ENCODE data around the gene ZC3H13. TPM values are rescaled to one million over a fixed set of nuclear protein-coding genes. Genes with fewer than 3 reads are reported as not detected.

ZC3H13 gene, protein sequence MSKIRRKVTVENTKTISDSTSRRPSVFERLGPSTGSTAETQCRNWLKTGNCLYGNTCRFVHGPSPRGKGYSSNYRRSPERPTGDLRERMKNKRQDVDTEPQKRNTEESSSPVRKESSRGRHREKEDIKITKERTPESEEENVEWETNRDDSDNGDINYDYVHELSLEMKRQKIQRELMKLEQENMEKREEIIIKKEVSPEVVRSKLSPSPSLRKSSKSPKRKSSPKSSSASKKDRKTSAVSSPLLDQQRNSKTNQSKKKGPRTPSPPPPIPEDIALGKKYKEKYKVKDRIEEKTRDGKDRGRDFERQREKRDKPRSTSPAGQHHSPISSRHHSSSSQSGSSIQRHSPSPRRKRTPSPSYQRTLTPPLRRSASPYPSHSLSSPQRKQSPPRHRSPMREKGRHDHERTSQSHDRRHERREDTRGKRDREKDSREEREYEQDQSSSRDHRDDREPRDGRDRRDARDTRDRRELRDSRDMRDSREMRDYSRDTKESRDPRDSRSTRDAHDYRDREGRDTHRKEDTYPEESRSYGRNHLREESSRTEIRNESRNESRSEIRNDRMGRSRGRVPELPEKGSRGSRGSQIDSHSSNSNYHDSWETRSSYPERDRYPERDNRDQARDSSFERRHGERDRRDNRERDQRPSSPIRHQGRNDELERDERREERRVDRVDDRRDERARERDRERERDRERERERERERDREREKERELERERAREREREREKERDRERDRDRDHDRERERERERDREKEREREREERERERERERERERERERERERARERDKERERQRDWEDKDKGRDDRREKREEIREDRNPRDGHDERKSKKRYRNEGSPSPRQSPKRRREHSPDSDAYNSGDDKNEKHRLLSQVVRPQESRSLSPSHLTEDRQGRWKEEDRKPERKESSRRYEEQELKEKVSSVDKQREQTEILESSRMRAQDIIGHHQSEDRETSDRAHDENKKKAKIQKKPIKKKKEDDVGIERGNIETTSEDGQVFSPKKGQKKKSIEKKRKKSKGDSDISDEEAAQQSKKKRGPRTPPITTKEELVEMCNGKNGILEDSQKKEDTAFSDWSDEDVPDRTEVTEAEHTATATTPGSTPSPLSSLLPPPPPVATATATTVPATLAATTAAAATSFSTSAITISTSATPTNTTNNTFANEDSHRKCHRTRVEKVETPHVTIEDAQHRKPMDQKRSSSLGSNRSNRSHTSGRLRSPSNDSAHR (N-terminal part only)
- 10 to 100 TPM; 22.7 to 49.0 (median 24.9) TPM for total RNA-seq

DNA sequence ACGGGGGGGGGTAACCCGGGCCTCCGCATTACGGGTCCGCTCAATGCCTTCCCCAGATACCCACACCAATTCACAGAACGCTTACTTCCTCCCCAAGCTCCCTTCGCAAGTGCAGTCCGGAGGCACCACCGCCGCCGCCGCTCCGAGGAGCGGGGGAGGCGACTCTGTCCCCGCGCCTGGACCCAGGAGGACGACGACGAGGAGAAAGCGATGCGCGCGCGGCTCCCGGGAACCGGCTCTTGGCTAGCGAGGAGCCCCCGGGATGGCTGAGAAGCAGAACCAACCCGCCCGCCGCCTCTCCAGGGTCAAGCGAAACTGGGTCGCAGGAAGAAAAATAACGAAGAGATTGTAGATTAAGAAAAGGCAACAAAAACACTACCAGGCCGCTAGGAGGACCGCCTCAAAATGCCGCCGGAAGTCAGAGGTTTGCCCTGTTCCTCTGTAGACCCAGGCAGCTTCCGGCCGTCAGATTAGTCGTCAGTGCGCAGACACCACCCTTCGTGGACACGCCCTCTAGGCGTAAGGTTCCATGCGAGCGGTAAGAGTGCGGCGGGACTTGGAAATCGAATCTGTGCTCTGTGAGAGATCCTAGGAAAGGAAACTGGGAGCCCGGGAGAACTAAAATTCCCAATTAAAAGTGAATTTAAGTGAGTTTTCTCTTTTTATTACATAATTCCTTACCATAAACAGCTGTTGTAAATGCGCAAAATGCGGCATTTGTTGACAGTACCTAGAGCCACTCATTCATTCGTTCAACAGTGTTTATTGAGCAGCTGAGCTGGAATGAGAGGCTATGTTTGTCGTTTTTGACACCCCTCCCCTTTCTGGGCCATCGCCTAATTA, at the start of gene ZC3H13:
ZC3H13 (minus strand) TSS at position 428 of the 843 bp plus-strand sequence. CDS start 7,239 bp downstream, outside the sequence.
- ATAC-seq (ENCODE audit: low FRiP score) (peak; percentile 100), DNase-seq (ENCODE audit: low spot score) (peak; percentile 82)
- peak in 1 of 3 donors; percentile 17 for TF ChIP-seq CTCF (IDR thresholded peaks at IDR 0.05)

DNA sequence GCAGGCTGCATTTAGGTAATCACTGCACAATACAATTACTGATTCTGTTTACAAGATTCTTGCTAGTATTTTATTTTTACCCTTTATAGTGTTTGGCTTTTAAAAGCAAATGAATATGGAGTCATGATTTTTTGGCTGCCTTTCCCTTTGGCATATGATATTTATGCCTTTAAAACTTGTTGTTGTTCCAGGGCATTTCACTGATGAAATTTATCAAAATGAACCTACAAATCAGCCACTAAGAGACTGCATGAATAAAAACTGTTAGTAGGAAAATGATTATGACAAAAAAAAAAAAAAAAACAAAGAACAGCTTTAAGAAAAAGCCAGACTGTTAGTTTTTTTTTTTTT, 49.7 kb upstream of the ZC3H13 start:
- DNase-seq (ENCODE audit: low spot score) (no peak), ATAC-seq (ENCODE audit: low FRiP score) (no peak)
- no peak for TF ChIP-seq CTCF (IDR thresholded peaks at IDR 0.05)

- no peak for TF ChIP-seq CTCF (IDR thresholded peaks at IDR 0.05)
- ATAC-seq (ENCODE audit: low FRiP score) (no peak), DNase-seq (ENCODE audit: low spot score) (no peak)
Observed at GRCh38 chr13:46101484-46102254, 49.1 kb upstream of the ZC3H13 start.

DNA sequence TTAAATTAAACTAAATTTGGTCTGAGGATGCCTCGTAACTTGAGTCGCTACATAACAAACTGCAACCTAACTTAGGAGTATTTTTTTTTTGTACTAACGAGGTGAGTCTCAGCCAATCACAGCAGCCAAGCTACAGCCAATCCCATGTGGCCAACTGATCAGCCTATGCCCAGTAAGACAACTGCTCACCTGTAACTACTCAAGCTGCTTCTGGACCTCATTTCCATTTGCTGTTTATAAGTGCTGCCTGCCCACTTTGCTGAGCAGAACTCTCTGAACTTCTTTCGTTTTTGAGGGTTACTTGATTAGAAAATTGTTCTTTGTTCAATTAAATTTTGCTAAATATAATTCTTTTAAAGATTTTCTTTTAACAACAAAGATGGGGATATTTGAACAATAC, 48.5 kb upstream of the ZC3H13 start:
- DNase-seq (ENCODE audit: low spot score) (no peak), ATAC-seq (ENCODE audit: low FRiP score) (no peak)
- TF ChIP-seq CTCF (IDR thresholded peaks at IDR 0.05) = no peak

DNA sequence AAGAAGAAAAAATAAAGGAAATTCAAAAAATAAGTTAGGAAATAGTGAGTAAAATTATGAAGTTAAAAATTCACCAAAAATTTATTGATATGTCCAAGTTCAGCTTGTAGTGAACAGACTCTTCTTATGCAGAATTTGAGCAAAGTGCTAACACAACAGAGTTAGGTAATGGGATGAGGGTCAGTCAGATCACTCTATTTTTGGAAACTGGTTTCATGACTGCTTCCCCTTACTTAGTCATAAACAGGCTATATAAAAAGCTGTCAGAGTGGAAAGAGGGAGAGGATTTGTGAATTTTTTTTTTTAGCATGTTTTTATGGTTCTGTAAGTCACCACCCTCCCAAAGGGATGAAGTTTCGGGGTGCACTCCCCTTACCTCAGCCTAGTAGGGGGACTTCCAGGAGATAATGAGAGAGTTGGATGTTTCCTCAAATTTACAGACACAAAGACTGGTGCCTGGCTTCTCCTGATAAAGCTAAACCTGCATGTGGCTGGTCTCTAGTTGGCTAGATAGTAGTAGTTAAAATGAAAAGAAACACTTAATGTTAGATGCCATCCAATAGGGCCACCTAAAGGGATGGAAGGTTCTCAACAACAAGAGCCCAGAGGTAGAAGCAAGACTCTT, 47.8 kb upstream of the ZC3H13 start:
- DNase-seq (ENCODE audit: low spot score) (no peak), ATAC-seq (ENCODE audit: low FRiP score) (no peak)
- TF ChIP-seq CTCF (IDR thresholded peaks at IDR 0.05) = no peak

Measured in omental fat pad (tissue), 4 donors.